Activated B cell treated with CpG ODN at 0.5 μM for 24 hours (primary cell): ENCODE measurements around the gene CD200R1L. TPM values are rescaled to one million over a fixed set of nuclear protein-coding genes. Genes with fewer than 3 reads are reported as not detected.

Experiments used
- ATAC-seq: fragments of 200-7000 bp; cut with Tn5 transposase; one replicate; pipeline ENCODE4 v1.10.0; 2021; ENCODE audit warnings: low read depth, mild to moderate bottlenecking, moderate library complexity
- CTCF ChIA-PET: fragments of 350-600 bp; sonication (Branson Sonifier 250); formaldehyde crosslinking; loops from one replicate; lab custom pipeline; 2021; ENCODE audit warnings: antibody characterized with exemption; lab: Charles Lee
- POLR2A ChIA-PET: fragments of 350-600 bp; sonication (Branson Sonifier 250); formaldehyde crosslinking; loops from one replicate; lab custom pipeline; 2021; ENCODE audit warnings: antibody characterized with exemption; lab: Charles Lee
- DNase-seq: peaks from one replicate; pipeline ENCODE4 v3.0.0; 2022
- H3K27ac Mint-ChIP-seq: one replicate; pipeline ENCODE4 v1.8.0; 2020; ENCODE audit warnings: mixed read lengths
- H3K27me3 Mint-ChIP-seq: one replicate; pipeline ENCODE4 v1.8.0; 2021; ENCODE audit warnings: mixed read lengths
- H3K36me3 Mint-ChIP-seq: one replicate; pipeline ENCODE4 v1.8.0; 2021; ENCODE audit warnings: low read depth, mixed read lengths
- H3K4me1 Mint-ChIP-seq: one replicate; pipeline ENCODE4 v1.8.0; 2021; ENCODE audit warnings: mixed read lengths
- H3K4me3 Mint-ChIP-seq: one replicate; pipeline ENCODE4 v1.8.0; 2020; ENCODE audit warnings: mild to moderate bottlenecking, mixed read lengths
- H3K9me3 Mint-ChIP-seq: one replicate; pipeline ENCODE4 v1.8.0; 2020; ENCODE audit warnings: mixed read lengths
- CTCF ChIP-seq: fragments of 200-600 bp; IDR thresholded peaks from one replicate; pipeline ENCODE4 v1.8.0; 2022; ENCODE audit warnings: antibody characterized with exemption, mild to moderate bottlenecking
- intact Hi-C: fragments of 100-400 bp; cut with micrococcal nuclease; formaldehyde crosslinking; loops from one replicate; pipeline ENCODE4 v1.15.1; 2024
- total RNA-seq: library from RNA; stranded (reverse); gene quantifications from 2 replicates; pipeline ENCODE4 v1.2.3, GENCODE V29; 2022

Gene CD200R1L
- total RNA-seq, 1 donor from 2014 or later: not detected

GRCh38 chr3:112811917-112812660, 34.6 kb downstream of the CD200R1L start:
- DNase-seq: no peak
- ATAC-seq: no peak
- Mint-ChIP-seq H3K4me3 (no peak overlapping the region), H3K9me3 (peaks cover 9% of the 10 kb centered on the region), H3K27me3 (no peaks in the 10 kb centered on the region), H3K4me1 (peaks cover 33% of the 10 kb centered on the region), H3K27ac (peak overlapping the region; percentile 55), H3K36me3 (no peaks in the 10 kb centered on the region)
- ChIA-PET CTCF (interaction anchor here (0.6 kb wide), 1 partner anchor 15 kb away, joined by 3 read pairs; no protein-coding TSS in a partner anchor), POLR2A (no interaction called here)
- intact Hi-C loops: loop anchor here (2.0 kb wide), 2 partner anchors 17 to 161 kb away; no protein-coding TSS in a partner anchor
- no peak for TF ChIP-seq CTCF

- no peak for TF ChIP-seq CTCF
- DNase-seq (no peak), ATAC-seq (no peak)
- ChIA-PET CTCF (no interaction called here), POLR2A (no interaction called here)
- Mint-ChIP-seq H3K4me3 (no peak overlapping the region), H3K9me3 (peaks cover 9% of the 10 kb centered on the region), H3K27ac (no peak overlapping the region), H3K36me3 (no peaks in the 10 kb centered on the region), H3K27me3 (no peaks in the 10 kb centered on the region), H3K4me1 (peaks cover 33% of the 10 kb centered on the region)
- intact Hi-C loops: loop anchor here (2.0 kb wide), 1 partner anchor 17 kb away; no protein-coding TSS in a partner anchor
Measured at GRCh38 chr3:112811131-112811884, 35.4 kb downstream of the CD200R1L start.

GRCh38 chr3:112810561-112810960, 36.1 kb downstream of the CD200R1L start:
- DNase-seq: no peak
- Mint-ChIP-seq H3K27me3 (no peaks in the 10 kb centered on the region), H3K27ac (no peak overlapping the region), H3K4me1 (peaks cover 33% of the 10 kb centered on the region), H3K36me3 (no peaks in the 10 kb centered on the region), H3K9me3 (peaks cover 7% of the 10 kb centered on the region), H3K4me3 (no peak overlapping the region)
- ChIA-PET CTCF (no interaction called here), POLR2A (interaction anchor here (0.5 kb wide), 1 partner anchor 513 kb away, joined by 3 read pairs; no protein-coding TSS in a partner anchor)
- TF ChIP-seq CTCF: no peak
- no peak for ATAC-seq
- intact Hi-C loops: loop anchor here (2.0 kb wide), 1 partner anchor 16 kb away; no protein-coding TSS in a partner anchor

- intact Hi-C loops: no loop called here
- ATAC-seq (no peak), DNase-seq (no peak)
- H3K36me3 Mint-ChIP-seq: no peaks in the 10 kb centered on the region
- ChIA-PET POLR2A (interaction anchor here (0.7 kb wide), 1 partner anchor 54 kb away, joined by 5 read pairs; no protein-coding TSS in a partner anchor), CTCF (interaction anchor here (1.2 kb wide), 1 partner anchor 14 kb away, joined by 3 read pairs; no protein-coding TSS in a partner anchor)
- TF ChIP-seq CTCF: no peak
- H3K4me3 Mint-ChIP-seq: no peak overlapping the region
- H3K27ac Mint-ChIP-seq: no peak overlapping the region
- H3K9me3 Mint-ChIP-seq: peaks cover under 1% of the 10 kb centered on the region
- peaks cover 21% of the 10 kb centered on the region for H3K4me1 Mint-ChIP-seq
- H3K27me3 Mint-ChIP-seq: no peaks in the 10 kb centered on the region
Measured at GRCh38 chr3:112808136-112808535, 38.5 kb downstream of the CD200R1L start.

GRCh38 chr3:112807685-112808084, 39.0 kb downstream of the CD200R1L start:
- intact Hi-C loops: no loop called here
- ATAC-seq (no peak), DNase-seq (no peak)
- H3K4me3 Mint-ChIP-seq: no peak overlapping the region
- H3K27me3 Mint-ChIP-seq: no peaks in the 10 kb centered on the region
- POLR2A ChIA-PET: interaction anchor here (0.7 kb wide), 1 partner anchor 54 kb away, joined by 5 read pairs; no protein-coding TSS in a partner anchor
- peaks cover 17% of the 10 kb centered on the region for H3K4me1 Mint-ChIP-seq
- H3K9me3 Mint-ChIP-seq: no peaks in the 10 kb centered on the region
- no peaks in the 10 kb centered on the region for H3K36me3 Mint-ChIP-seq
- H3K27ac Mint-ChIP-seq: no peak overlapping the region
- TF ChIP-seq CTCF: no peak
- CTCF ChIA-PET: no interaction called here
